Endothelial cell of umbilical vein (primary cell): ENCODE results near the gene CRHR2.

Experiments used
- EZH2 ChIP-seq: IDR thresholded peaks from 2 replicates; pipeline ENCODE4 v1.6.1; 2012; ENCODE audit warnings: borderline replicate concordance, low read depth, mild to moderate bottlenecking, moderate library complexity, low read length, inconsistent platforms; ENCODE audit not compliant: severe bottlenecking
- POLR2AphosphoS5 ChIP-seq: IDR thresholded peaks from 2 replicates; pipeline ENCODE4 v1.6.1; 2012; ENCODE audit warnings: low read depth, mild to moderate bottlenecking, control low read depth, low read length, moderate library complexity; ENCODE audit not compliant: insufficient read depth
- TF ChIP-seq, protein P1 (sequence below), 2 donors: IDR thresholded peaks; 1 replicate in 1 of 2; 2 replicates in 1 of 2; pipeline ENCODE4 v1.5.1; 2011; ENCODE audit warnings: low read length in 2 of 2, mild to moderate bottlenecking in 2 of 2, moderate library complexity in 2 of 2, control low read depth in 1 of 2, inconsistent platforms in 1 of 2, low read depth in 1 of 2; ENCODE audit not compliant: insufficient read depth in 1 of 2; ENCODE audit errors: extremely low read depth in 1 of 2

DNA sequence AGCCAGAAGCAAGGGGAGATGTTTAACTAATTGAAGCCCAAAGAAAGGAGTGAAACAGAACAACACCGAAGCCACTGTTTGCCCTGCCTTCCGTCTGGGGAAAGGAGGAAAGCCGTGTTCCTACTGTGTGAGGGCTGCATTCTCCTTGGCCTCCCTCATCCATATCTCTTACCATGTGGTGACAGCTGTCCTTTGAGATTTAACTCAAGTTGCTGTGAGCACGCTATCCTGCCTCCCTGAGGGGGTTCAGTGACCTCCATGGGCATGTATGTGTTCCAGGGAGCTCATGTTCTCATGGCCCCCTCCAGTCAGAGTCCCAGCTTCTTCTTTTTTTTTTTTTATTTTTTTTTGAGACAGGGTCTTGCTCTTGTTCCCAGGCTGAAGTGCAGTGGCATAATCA, 26.2 kb upstream of the CRHR2 start:
- TF ChIP-seq, protein P1, sequence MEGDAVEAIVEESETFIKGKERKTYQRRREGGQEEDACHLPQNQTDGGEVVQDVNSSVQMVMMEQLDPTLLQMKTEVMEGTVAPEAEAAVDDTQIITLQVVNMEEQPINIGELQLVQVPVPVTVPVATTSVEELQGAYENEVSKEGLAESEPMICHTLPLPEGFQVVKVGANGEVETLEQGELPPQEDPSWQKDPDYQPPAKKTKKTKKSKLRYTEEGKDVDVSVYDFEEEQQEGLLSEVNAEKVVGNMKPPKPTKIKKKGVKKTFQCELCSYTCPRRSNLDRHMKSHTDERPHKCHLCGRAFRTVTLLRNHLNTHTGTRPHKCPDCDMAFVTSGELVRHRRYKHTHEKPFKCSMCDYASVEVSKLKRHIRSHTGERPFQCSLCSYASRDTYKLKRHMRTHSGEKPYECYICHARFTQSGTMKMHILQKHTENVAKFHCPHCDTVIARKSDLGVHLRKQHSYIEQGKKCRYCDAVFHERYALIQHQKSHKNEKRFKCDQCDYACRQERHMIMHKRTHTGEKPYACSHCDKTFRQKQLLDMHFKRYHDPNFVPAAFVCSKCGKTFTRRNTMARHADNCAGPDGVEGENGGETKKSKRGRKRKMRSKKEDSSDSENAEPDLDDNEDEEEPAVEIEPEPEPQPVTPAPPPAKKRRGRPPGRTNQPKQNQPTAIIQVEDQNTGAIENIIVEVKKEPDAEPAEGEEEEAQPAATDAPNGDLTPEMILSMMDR (IDR thresholded peaks at IDR 0.05; ENCODE audit: extremely low read depth in 1 of 2, insufficient read depth in 1 of 2, low read depth in 1 of 2, low read length in 2 of 2): no peak
- no peak for TF ChIP-seq POLR2AphosphoS5
- no peak for TF ChIP-seq EZH2
